HEK293T (cell line): ENCODE measurements around the gene KIF4A.

Experiments used
- ARNT ChIP-seq: fragments of 450-650 bp; IDR thresholded peaks from 2 replicates; pipeline ENCODE4 v1.6.1; 2017; ENCODE audit warnings: mild to moderate bottlenecking
- BHLHE40 ChIP-seq: fragments of 450-650 bp; IDR thresholded peaks from 2 replicates; pipeline ENCODE4 v1.6.1; 2016; ENCODE audit warnings: mild to moderate bottlenecking, moderate library complexity, borderline replicate concordance
- ELF4 ChIP-seq: fragments of 450-650 bp; IDR thresholded peaks from 2 replicates; pipeline ENCODE4 v1.6.1; 2017; ENCODE audit warnings: antibody characterized with exemption
- FOXK2 ChIP-seq: fragments of 450-650 bp; IDR thresholded peaks from 2 replicates; pipeline ENCODE4 v1.6.1; 2016; ENCODE audit warnings: mild to moderate bottlenecking
- FOXM1 ChIP-seq: fragments of 450-650 bp; IDR thresholded peaks from 2 replicates; pipeline ENCODE4 v1.6.1; 2017; ENCODE audit warnings: mild to moderate bottlenecking, borderline replicate concordance
- HDGF ChIP-seq: fragments of 450-650 bp; IDR thresholded peaks from 2 replicates; pipeline ENCODE4 v1.6.1; 2017; ENCODE audit warnings: antibody characterized with exemption, borderline replicate concordance
- L3MBTL2 ChIP-seq: fragments of 450-650 bp; conservative IDR thresholded peaks from 2 replicates; pipeline ENCODE4 v1.6.1; 2016; ENCODE audit warnings: mild to moderate bottlenecking
- NFRKB ChIP-seq: fragments of 450-650 bp; IDR thresholded peaks from 2 replicates; pipeline ENCODE4 v1.6.1; 2016; ENCODE audit warnings: mild to moderate bottlenecking, moderate library complexity
- PKNOX1 ChIP-seq: fragments of 450-650 bp; IDR thresholded peaks from 2 replicates; pipeline ENCODE4 v1.6.1; 2016
- SP1 ChIP-seq: fragments of 450-650 bp; IDR thresholded peaks from 2 replicates; pipeline ENCODE4 v1.6.1; 2017
- SUZ12 ChIP-seq: fragments of 450-650 bp; IDR thresholded peaks from 2 replicates; pipeline ENCODE4 v1.6.1; 2016; ENCODE audit warnings: mild to moderate bottlenecking
- TARDBP ChIP-seq: fragments of 450-650 bp; IDR thresholded peaks from 2 replicates; pipeline ENCODE4 v1.6.1; 2016

GRCh38 chrX:70439016-70439415 lies 149.1 kb downstream of the KIF4A start:
- TF ChIP-seq BHLHE40 (no peak), ELF4 (no peak), L3MBTL2 (no peak), SUZ12 (no peak), TARDBP (no peak), HDGF (no peak), PKNOX1 (no peak), ARNT (no peak), FOXM1 (no peak), FOXK2 (no peak), SP1 (no peak), NFRKB (no peak)
